Activated naive CD4-positive, alpha-beta T cell treated with anti-CD3 and anti-CD28 coated beads, Interleukin-2, amount 50 U/mL, for 72 hours (primary cell): ENCODE results near the gene ASL. TPM values are rescaled to one million over a fixed set of nuclear protein-coding genes. Genes with fewer than 3 reads are reported as not detected.
"Not testable (repeated sequence)": the region's sequence is repeated elsewhere in the genome, so short reads cannot be mapped to it uniquely, and the experiment has no call there.

Experiments
- ATAC-seq, 2 donors: fragments of 150-1000 bp; cut with Tn5 transposase; 2 replicates each; pipeline ENCODE4 v1.10.0; 2021; ENCODE audit warnings: mild to moderate bottlenecking in 2 of 2, moderate library complexity in 2 of 2
- DNase-seq, 2 donors: peaks; one replicate each; pipeline ENCODE4 v3.0.0; 2021 to 2022; ENCODE audit warnings: low spot score in 2 of 2
- H3K27ac Mint-ChIP-seq, 2 donors: one replicate each; pipeline ENCODE4 v1.8.0; 2022; ENCODE audit warnings: mild to moderate bottlenecking in 2 of 2, mixed read lengths in 2 of 2
- H3K36me3 Mint-ChIP-seq, 2 donors: one replicate each; pipeline ENCODE4 v1.8.0; 2022; ENCODE audit warnings: mixed read lengths in 2 of 2
- H3K9me3 Mint-ChIP-seq, 2 donors: one replicate each; pipeline ENCODE4 v1.8.0; 2022; ENCODE audit warnings: mixed read lengths in 2 of 2
- total RNA-seq, 2 donors: library from RNA; stranded (reverse); gene quantifications; one replicate each; pipeline ENCODE4 v1.2.3, GENCODE V29; 2022

The ASL gene
- total RNA-seq, 2 donors from 2014 or later = 22.6 to 30.7 TPM

DNA sequence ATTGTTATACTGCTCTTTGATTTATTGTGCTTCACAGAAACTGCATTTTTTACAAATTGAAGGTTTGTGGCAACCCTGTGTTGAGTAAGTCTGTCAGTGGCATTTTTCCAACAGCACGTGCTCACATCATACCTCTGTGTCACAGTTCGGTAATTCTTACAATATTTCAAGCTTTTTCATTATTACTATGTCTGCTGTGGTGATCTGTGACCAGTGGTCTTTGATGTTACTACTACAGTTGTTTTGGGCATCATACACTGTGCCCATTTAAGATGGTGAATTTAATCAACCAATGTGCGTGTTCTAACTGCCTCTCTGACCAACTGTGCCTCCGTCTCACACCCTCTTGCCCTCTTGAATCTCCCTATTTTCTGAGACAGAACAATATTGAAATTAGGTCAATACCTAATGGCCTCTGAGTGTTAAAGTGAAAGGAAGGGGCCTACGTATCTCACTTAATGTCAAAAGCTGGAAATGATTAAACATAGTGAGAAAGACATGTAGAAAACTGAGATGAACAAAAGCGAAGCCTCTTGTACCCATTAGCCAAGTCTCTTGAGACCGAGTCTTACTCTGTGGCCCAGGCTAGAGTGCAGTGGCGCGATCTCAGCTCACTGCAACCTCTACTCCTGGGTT lies 20.2 kb upstream of the ASL start:
- Mint-ChIP-seq H3K27ac (peak overlapping the region in 1 of 2 donors; percentile 47), H3K36me3 (no peaks in the 10 kb centered on the region), H3K9me3 (no peaks in the 10 kb centered on the region)
- ATAC-seq = peak in 1 of 2 donors; percentile 63
- peak in 1 of 2 donors; percentile 0 for DNase-seq

DNA sequence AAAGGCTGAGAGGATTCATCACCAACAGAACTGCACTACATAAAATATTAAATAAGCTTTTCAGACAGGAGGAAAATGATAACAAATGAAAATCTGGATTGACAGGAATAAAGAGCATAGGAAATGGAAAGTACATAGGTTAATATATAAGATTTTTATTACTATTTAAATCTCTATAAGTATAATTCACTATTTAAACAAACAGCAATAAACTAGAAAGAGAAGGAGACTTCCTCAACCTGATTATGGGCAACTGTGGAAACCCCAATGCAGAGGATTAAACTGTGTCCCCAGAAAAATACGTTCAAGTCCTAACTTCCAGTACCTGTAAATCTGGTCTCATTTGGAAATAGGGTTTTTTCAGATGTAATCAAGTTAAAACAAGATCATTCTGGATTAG lies 14.8 kb upstream of the ASL start:
- peaks cover 0 to 4% of the 10 kb centered on the region in 2 donors for H3K9me3 Mint-ChIP-seq
- H3K27ac Mint-ChIP-seq = no peak overlapping the region
- DNase-seq = no peak
- H3K36me3 Mint-ChIP-seq = no peaks in the 10 kb centered on the region
- no peak for ATAC-seq

DNA sequence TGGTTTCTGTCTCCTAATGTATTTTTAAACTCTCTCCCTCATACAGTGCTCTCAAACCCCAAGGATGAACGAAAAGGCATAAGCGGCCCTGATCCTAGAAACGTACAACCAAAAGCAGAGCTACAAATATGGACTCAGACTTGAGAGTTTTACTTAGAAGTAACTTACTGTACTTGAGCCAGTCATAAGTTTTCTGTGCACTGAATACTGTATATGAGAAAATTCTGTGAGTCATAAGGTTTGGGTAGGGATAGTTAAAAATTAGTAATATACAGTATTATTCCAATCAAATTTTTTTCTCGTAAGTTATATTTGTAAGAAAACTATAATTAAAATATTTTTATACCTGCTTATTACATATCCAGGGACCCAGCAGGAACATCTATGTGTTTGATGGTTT lies 5.9 kb upstream of the ASL start:
- Mint-ChIP-seq H3K36me3 (no peaks in the 10 kb centered on the region), H3K9me3 (peaks cover 0 to 7% of the 10 kb centered on the region in 2 donors), H3K27ac (no peak overlapping the region)
- DNase-seq (no peak), ATAC-seq (no peak)

DNA sequence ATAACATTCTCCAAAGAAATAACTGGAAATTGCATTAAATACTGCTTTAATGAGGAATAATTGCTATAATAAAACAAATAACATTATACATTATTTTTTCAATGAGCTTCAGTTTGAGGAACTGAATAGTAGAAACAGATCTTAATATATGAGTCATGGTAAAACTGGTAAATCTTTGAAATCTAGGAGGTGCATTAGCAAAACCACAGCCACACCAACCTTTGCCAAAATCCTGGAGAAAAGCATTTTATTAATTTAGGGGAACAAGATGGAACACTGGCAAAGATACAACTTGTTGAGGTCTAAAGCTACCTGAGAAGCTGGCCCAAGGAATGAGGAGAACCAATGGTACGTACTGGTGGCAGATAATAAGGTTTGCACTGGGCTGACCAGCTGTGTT lies 5.4 kb upstream of the ASL start:
- ATAC-seq (no peak), DNase-seq (no peak)
- Mint-ChIP-seq H3K9me3 (peaks cover 0 to 7% of the 10 kb centered on the region in 2 donors), H3K36me3 (no peaks in the 10 kb centered on the region), H3K27ac (no peak overlapping the region)

DNA sequence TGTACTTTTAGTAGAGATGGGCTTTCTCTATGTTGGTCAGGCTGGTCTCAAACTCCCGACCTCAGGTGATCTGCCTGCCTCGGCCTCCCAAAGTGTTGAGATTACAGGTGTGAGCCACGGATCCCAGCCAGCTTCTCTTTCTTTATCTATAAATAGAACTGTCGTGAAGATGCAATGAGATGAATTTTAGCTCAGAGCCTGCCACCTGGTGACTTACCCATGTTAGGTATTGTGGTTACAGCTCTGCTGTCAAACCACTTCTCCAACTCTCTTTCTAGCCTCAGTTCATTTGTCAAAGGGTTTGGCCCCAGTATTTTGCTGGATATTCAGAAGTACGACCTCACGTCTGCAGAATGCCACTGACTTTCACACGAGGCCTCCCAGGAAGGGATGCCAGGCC lies 3.4 kb upstream of the ASL start:
- not testable (repeated sequence) for ATAC-seq

DNA sequence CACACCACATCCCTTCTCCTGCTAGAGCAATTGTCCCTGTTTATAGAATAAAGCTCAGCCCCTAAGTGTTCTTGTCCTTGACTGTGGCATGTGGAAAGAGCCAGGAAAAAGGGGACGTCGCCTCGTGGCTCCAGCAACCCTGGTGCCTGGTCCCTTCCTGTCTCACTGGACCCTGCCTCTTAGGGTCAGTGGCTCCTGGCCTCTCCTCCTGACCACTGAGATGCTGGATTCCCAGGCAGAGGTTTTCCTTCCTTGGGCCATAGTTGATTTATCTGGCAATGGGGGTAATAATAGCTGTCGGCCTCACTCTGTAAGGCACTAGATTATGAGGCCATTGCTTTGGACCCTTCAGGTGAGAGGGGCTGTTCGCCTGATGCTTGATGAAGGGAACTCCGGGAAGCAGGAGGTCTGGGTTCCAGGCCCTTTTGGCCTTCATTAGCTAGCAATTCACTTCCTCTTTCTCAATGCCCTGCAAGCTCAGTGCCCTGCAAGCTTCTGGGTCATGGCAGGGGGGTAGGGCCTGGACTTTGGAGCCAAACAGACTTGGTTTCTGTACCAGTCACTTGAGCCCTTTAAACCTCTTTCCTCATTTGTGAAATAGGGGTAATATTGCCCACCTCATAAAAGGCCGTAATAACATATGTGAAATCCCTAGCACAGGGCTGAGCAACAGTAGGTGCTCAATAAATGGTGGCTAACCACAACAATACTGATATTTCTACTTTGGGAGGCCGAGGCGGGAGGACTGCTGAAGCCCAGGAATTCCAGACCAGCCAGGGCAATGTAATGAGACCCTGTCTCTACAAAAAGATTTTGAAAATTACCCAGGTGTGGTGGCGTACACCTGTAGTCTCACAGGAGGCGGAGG lies 1.1 kb downstream of the ASL start:
- DNase-seq (no peak), ATAC-seq (no peak)
- no peaks in the 10 kb centered on the region for H3K36me3 Mint-ChIP-seq
- H3K27ac Mint-ChIP-seq = peak overlapping the region; percentile 72 to 86
- no peaks in the 10 kb centered on the region for H3K9me3 Mint-ChIP-seq

More for the DNA sequence above, 3.4 kb upstream of the ASL start:
- not testable (repeated sequence) for H3K27ac Mint-ChIP-seq, H3K36me3 Mint-ChIP-seq, DNase-seq, H3K9me3 Mint-ChIP-seq

DNA sequence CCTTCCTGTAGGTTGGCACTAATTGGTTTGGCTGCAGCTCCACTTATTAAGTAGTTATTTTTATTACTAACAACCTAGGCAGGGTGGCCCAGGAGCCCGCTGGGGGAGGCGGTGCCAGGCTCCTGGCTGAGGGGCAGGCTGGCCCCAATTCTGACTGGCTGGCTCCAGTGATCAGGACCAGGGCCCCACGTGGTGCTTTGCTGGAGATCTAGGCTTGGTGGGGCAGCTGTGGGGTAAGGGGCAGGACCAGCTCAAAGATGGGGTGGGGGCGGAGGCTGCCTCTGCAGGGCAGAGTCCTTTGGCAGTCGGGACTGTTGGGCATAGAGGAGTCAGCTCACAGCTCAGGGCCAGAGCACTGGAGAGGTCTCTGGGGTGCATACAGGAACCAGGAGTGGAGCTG lies 2.4 kb downstream of the ASL start:
- Mint-ChIP-seq H3K27ac (no peak overlapping the region), H3K36me3 (no peaks in the 10 kb centered on the region), H3K9me3 (no peaks in the 10 kb centered on the region)
- no peak for ATAC-seq
- no peak for DNase-seq

DNA sequence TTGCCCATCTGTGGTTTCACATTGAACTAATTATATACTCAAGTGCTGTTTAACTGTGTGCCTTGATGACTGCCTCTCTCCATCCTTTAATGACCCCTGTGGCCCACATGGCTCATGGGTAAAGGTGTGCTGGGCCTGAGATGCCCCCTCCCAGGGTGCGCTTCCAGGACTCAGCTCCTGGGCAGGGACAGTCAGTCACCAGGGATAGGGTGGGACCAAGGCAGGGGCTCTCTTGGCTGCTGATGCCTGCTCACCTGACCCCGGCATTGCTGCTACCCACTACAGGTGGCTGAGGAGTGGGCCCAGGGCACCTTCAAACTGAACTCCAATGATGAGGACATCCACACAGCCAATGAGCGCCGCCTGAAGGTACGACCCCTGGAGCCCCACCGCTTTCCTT lies 6.5 kb downstream of the ASL start:
- H3K9me3 Mint-ChIP-seq = no peaks in the 10 kb centered on the region
- no peak for ATAC-seq

DNA sequence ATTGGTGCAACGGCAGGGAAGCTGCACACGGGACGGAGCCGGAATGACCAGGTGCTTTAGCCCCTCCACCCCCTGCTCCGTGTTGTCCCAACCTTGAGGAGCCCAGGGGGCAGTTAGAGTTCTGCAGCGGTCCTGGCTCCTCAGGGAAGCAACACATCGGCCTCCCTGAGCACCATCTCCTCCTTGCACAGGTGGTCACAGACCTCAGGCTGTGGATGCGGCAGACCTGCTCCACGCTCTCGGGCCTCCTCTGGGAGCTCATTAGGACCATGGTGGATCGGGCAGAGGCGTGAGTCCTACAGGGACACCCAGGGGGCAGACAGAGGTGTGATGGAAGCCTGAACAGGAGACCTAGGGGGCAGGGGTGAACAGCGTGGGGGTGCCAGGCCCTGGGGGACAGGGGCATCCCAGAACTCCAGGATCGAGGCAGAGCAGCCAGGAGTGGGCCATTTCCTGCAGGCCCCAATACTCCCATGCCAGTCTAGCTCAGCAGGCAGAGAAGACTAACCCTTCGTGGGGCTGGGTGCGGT lies 7.3 kb downstream of the ASL start:
- ATAC-seq (no peak), DNase-seq (no peak)
- no peak overlapping the region for H3K27ac Mint-ChIP-seq
- H3K36me3 Mint-ChIP-seq = no peaks in the 10 kb centered on the region
- no peaks in the 10 kb centered on the region for H3K9me3 Mint-ChIP-seq

More for the DNA sequence above, 6.5 kb downstream of the ASL start:
- DNase-seq = no peak
- no peaks in the 10 kb centered on the region for H3K36me3 Mint-ChIP-seq
- H3K27ac Mint-ChIP-seq = no peak overlapping the region

DNA sequence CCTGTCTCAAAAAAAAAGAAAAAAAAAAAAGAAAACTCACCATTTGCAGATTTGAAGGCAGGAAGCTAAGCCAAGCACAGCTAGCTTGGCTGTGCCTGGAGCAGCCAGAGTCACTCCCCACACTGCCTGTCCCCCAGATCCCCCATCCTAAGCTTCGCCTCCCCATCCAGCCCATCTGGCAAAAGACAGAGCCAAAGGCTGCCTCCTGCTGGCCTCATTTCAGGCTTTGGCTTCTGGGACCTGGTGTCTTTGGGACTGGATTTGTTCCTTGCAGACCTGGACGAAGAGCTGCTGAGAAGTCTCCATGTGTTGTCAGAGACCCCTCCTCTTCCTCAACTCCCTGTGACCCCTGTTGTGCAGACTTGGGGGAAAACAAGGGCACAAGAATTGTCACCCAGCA lies 8.1 kb downstream of the ASL start:
- Mint-ChIP-seq H3K36me3 (no peaks in the 10 kb centered on the region), H3K27ac (peak overlapping the region in 1 of 2 donors; percentile 50), H3K9me3 (no peaks in the 10 kb centered on the region)
- no peak for DNase-seq
- ATAC-seq = no peak

DNA sequence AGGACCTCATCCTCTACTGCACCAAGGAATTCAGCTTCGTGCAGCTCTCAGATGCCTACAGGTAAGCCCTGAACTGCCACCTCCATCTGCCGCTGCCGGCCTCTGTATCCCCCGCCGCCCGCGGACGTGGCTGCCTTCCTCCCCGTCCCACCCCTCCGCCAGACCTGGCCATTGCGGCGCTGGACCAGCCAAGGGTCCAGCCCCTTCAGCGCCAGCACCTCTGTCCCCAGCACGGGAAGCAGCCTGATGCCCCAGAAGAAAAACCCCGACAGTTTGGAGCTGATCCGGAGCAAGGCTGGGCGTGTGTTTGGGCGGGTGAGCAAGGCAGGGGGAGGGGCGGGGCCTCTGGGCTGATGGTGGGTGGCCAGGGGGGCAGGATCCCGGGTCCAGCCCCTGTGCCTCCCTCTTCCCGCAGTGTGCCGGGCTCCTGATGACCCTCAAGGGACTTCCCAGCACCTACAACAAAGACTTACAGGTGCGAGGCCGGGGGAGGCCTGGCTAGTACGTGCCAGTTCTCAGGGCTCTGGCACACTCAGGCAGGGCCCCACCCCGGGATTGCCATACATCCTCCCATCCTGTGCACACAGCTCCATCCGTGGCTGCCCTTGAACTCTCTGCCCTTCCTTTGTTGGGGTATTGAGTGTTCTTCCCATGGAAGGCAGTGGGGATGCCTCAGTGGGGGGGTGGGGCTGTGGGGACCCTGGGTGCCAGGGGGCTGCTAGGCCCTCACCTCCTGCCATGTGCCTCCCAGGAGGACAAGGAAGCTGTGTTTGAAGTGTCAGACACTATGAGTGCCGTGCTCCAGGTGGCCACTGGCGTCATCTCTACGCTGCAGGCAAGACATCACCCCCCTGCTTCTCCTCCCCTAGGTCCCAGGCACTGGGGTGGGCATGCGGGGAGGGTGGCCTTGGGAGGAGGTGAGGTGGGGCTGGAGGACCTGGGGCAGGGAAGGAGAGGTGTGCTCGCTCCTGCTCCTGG lies 13.5 kb downstream of the ASL start:
- Mint-ChIP-seq H3K27ac (no peak overlapping the region), H3K9me3 (no peaks in the 10 kb centered on the region), H3K36me3 (no peaks in the 10 kb centered on the region)
- ATAC-seq = no peak
- no peak for DNase-seq

DNA sequence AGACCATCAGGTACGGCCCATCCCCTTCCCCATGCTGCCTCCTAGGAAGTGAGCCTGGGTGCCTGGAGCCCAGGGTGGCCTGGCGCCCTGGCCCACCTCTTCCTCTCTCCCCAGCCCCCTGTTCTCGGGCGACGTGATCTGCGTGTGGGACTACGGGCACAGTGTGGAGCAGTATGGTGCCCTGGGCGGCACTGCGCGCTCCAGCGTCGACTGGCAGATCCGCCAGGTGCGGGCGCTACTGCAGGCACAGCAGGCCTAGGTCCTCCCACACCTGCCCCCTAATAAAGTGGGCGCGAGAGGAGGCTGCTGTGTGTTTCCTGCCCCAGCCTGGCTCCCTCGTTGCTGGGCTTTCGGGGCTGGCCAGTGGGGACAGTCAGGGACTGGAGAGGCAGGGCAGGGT lies 17.0 kb downstream of the ASL start:
- ATAC-seq (no peak), DNase-seq (no peak)
- H3K9me3 Mint-ChIP-seq = no peaks in the 10 kb centered on the region
- H3K27ac Mint-ChIP-seq = no peak overlapping the region
- H3K36me3 Mint-ChIP-seq = no peaks in the 10 kb centered on the region

DNA sequence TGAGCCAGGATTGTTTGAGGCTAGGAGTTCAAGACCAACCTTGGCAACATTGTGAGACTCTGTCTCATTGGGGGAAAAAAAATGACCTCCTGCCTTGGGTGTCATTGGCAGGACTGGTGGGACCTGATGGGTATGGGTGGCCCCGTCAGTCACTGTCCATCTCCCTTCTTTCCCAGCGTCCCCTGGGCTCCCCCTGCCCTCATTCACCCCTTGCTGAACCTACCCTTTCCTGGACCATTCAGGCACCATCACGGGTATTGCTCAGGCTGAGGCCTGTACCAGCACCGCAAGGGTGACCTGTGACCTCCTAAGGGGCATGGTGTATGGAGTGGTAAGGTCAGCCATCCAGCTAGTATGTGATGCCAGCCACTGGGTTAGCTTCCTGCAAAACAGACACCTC lies 19.4 kb downstream of the ASL start:
- no peaks in the 10 kb centered on the region for H3K36me3 Mint-ChIP-seq
- ATAC-seq = no peak
- peak overlapping the region in 1 of 2 donors; percentile 5 for H3K27ac Mint-ChIP-seq
- no peak for DNase-seq
- no peaks in the 10 kb centered on the region for H3K9me3 Mint-ChIP-seq

DNA sequence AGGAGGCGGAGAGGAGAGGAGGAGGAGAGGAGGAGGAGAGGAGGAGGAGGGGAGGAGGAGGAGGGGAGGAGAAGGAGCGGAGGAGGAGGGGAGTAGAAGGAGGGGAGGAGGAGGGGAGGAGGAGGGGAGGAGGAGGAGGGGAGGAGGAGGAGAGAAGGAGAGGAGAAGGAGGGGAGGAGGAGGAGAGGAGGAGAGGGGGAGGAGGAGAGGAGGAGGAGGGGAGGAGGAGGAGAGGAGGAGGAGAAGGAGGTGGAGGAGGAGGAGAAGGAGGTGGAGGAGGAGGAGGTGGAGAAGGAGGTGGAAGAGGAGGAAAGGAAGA lies 23.6 kb downstream of the ASL start:
- H3K9me3 Mint-ChIP-seq = no peaks in the 10 kb centered on the region
- DNase-seq (no peak), ATAC-seq (no peak)
- H3K27ac Mint-ChIP-seq = peak overlapping the region in 1 of 2 donors; percentile 95
- H3K36me3 Mint-ChIP-seq = no peaks in the 10 kb centered on the region

DNA sequence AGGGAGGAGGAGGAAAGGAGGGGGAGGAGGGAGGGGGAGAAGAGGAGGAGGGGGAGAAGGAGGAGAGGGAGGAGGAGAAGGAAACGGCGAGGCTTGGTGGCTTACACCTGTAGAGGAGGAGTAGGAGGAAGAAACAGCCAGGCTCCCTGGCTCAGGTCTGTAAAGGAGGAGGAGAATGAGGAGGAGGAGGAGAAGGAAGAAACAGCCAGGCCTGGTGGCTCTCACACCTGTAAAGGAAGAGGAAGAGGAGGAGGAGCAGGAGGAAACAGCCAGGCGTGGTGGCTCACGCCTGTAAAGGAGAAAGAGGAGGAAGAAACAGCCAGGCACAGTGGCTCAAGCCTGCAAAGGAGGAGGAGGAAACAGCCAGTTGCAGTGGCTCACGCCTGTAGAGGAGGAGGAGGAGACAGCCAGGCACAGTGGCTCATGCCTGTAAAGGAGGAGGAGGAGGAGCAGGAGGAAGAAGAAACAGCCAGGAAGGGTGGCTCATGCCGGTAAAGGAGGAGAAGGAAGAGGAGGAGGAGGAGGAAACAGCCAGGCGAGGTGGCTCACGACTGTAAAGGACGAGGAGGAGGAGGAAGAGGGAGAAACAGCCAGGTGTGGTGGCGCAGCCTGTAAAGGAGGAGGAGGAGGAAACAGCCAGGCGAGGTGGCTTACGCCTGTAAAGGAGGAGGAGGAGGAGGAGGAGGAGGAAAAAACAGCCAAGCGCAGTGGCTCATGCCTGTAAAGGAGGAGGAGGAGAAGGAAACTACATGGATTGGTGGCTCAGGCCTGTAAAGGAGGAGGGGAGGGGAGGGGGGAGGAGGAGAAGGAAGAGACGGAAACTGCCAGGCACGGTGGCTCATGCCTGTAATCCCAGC lies 24.2 kb downstream of the ASL start:
- DNase-seq (peak in 1 of 2 donors; percentile 22), ATAC-seq (peak; percentile 86)
- H3K9me3 Mint-ChIP-seq = no peaks in the 10 kb centered on the region
- peak overlapping the region; percentile 88 to 95 for H3K27ac Mint-ChIP-seq
- H3K36me3 Mint-ChIP-seq = no peaks in the 10 kb centered on the region
